ENCODE measurements around the gene TDRD15. TPM values are rescaled to one million over a fixed set of nuclear protein-coding genes. Genes with fewer than 3 reads are reported as not detected.

Gene TDRD15
- total RNA-seq, 1 donor from 2014 or later = not detected

DNA sequence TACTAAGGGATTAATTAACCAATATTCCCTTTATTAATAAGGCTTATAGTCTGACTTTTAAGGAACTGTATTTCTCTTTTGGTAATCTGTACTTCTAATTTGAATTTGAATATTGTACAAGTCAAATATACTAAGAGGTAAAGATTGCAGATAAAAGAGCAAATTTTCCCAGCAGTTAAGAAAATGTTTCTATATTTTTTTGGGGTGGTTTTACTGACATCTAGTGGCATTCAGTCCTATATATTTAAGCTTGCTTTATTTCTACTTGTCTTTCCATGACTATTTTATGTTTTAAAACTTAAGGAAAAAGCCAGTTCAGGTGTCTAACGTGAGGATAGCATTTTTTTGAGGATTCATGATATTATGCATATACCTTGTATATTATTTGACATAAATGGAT is 41.6 kb downstream of the TDRD15 start:
- intact Hi-C loops (cut with DNase I) = loop anchor here (5.0 kb wide), 1 partner anchor 503 kb away; no protein-coding TSS in a partner anchor
- Histone ChIP-seq H3K27ac (no peak overlapping the region), H3K27me3 (no peaks in the 10 kb centered on the region), H3K4me1 (no peaks in the 10 kb centered on the region), H3K9me3 (no peaks in the 10 kb centered on the region), H3K36me3 (no peaks in the 10 kb centered on the region), H3K4me3 (no peak overlapping the region)
- TF ChIP-seq, protein P1, sequence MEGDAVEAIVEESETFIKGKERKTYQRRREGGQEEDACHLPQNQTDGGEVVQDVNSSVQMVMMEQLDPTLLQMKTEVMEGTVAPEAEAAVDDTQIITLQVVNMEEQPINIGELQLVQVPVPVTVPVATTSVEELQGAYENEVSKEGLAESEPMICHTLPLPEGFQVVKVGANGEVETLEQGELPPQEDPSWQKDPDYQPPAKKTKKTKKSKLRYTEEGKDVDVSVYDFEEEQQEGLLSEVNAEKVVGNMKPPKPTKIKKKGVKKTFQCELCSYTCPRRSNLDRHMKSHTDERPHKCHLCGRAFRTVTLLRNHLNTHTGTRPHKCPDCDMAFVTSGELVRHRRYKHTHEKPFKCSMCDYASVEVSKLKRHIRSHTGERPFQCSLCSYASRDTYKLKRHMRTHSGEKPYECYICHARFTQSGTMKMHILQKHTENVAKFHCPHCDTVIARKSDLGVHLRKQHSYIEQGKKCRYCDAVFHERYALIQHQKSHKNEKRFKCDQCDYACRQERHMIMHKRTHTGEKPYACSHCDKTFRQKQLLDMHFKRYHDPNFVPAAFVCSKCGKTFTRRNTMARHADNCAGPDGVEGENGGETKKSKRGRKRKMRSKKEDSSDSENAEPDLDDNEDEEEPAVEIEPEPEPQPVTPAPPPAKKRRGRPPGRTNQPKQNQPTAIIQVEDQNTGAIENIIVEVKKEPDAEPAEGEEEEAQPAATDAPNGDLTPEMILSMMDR (IDR thresholded peaks at IDR 0.05) = peak in 1 of 3 experiments; percentile 17
- no peak for DNase-seq (ENCODE audit: low spot score in 2 of 2)

DNA sequence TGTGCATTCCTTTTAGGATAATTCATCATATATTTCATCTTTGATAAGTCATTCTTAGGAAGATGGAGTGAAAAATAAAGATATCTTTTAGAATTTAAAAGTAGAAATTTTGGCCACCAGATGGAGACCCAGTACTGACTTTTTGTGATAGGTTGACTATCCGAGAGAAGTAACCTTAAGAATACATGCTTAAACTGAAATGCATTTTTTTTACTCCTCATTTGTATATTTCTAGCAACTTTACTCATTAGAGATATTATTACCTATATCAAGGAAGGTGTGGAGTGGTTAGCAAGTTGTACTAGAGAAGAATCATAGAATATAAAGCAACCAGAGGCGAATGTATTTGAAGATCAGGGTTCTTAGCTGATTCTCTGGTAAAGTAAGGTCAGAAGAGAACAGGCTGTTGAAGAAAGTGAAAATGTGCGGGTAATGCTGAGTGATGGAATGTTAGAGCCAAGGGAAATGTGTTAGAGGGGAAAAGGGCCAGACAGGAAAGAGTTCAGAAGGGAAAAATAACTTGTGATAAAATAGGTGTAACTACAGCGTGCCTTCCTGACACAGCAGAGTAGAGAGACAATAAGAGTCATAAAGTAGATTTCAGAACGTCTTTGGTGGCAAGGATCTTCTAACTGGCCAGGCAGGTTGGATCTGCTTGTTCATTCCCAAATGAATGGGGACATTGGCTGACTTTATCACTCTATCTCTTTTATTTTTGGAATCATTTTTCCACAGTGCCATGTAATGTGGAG is 52.3 kb downstream of the TDRD15 start:
- intact Hi-C loops (cut with DNase I) = loop anchor here (1.0 kb wide), 1 partner anchor 141 kb away; no protein-coding TSS in a partner anchor
- Histone ChIP-seq H3K27ac (peak overlapping the region; percentile 61 to 63), H3K4me3 (peak overlapping the region; percentile 25 to 53)

DNA sequence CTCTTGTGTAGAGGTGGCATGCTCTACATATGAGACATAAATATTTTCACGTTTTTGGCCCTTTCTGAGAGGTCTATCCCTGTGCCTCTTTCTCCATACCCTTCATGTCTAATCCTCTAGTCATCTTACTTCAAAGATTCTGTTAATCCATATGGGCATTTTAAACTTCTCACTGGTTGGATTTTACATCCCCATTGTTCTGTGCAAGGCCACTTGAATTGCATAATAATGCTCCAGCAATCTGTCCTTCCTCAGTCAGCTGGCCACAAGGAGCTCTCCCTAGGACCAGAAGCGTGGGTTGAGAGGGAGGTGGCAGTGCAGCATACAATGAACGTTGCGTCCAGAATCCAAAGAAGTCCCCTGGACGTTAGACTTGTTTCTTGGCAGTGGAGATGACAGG is 58.2 kb downstream of the TDRD15 start:
- no peak overlapping the region for H3K27ac ChIP-seq
- H3K9me3 ChIP-seq = no peaks in the 10 kb centered on the region
- H3K27me3 ChIP-seq = no peaks in the 10 kb centered on the region
- H3K36me3 ChIP-seq = no peaks in the 10 kb centered on the region
- intact Hi-C loops (cut with DNase I) = no loop called here
- DNase-seq (ENCODE audit: low spot score in 2 of 2) = no peak
- H3K4me3 ChIP-seq = no peak overlapping the region
- H3K4me1 ChIP-seq = no peaks in the 10 kb centered on the region
- TF ChIP-seq, protein P1 (IDR thresholded peaks at IDR 0.05) = no peak

More for the DNA sequence above, 52.3 kb downstream of the TDRD15 start:
- H3K9me3 ChIP-seq = no peaks in the 10 kb centered on the region
- TF ChIP-seq, protein P1 (IDR thresholded peaks at IDR 0.05) = peak; percentile 31 to 52 (median 38)
- no peak for DNase-seq (ENCODE audit: low spot score in 2 of 2)
- no peaks in the 10 kb centered on the region for H3K27me3 ChIP-seq
- H3K4me1 ChIP-seq = peaks cover 0 to 7% of the 10 kb centered on the region in 2 donors
- no peaks in the 10 kb centered on the region for H3K36me3 ChIP-seq

DNA sequence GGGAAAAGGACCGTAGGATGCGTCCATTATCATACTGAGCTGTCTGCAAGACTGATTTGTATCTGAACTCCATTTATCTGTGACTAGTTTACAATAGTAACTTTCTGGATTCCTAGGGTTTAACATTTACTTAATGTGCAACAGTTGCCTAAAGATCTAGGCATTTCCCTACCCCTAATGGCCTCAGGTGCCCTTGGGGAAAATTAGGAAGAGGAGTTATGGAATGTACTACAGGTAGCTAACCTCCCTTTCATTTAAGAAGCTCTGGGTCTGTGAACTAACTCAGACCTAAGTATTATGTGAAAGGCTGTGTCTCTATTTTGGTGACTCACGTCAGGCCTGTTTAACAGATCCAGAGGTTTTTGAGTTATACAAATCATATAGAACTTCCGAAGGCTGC is 59.5 kb downstream of the TDRD15 start:
- H3K9me3 ChIP-seq = no peaks in the 10 kb centered on the region
- H3K27ac ChIP-seq = no peak overlapping the region
- intact Hi-C loops (cut with DNase I) = no loop called here
- DNase-seq (ENCODE audit: low spot score in 2 of 2) = no peak
- H3K36me3 ChIP-seq = no peaks in the 10 kb centered on the region
- no peak overlapping the region for H3K4me3 ChIP-seq
- no peaks in the 10 kb centered on the region for H3K4me1 ChIP-seq
- no peaks in the 10 kb centered on the region for H3K27me3 ChIP-seq
- TF ChIP-seq, protein P1 (IDR thresholded peaks at IDR 0.05) = no peak

DNA sequence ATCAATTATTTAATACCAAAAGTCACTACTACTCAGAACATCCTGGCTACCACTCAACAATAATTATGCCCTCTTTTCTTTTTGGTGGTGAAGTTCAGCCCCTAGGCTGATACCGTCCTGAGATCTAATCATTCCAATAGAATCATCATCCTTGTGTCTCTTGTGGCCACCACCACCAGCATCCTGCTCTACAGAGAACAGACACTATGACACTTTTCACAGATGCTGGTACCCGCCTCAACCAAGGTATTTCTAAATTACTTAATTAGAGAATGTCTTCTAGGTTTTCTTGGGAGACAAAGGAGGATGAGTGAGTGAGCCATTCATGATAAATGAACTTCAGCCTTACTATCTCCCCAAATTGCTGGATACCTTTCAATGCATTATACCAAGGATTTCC is 60.0 kb downstream of the TDRD15 start:
- TF ChIP-seq, protein P1 (IDR thresholded peaks at IDR 0.05) = no peak
- intact Hi-C loops (cut with DNase I) = no loop called here
- H3K27ac ChIP-seq = no peak overlapping the region
- DNase-seq (ENCODE audit: low spot score in 2 of 2) = no peak
- no peaks in the 10 kb centered on the region for H3K9me3 ChIP-seq
- no peaks in the 10 kb centered on the region for H3K4me1 ChIP-seq
- H3K4me3 ChIP-seq = no peak overlapping the region
- no peaks in the 10 kb centered on the region for H3K27me3 ChIP-seq
- H3K36me3 ChIP-seq = no peaks in the 10 kb centered on the region

Data from ascending aorta (tissue), 2 donors.